Glutamatergic neuron (in vitro differentiated cells): ENCODE data around the gene DNAH9. TPM values are rescaled to one million over a fixed set of nuclear protein-coding genes. Genes with fewer than 3 reads are reported as not detected.

Source experiments
- DNase-seq: peaks from one replicate; pipeline ENCODE4 v3.0.0; 2022
- H3K27ac Mint-ChIP-seq: one replicate; pipeline ENCODE4 v1.8.0; 2020; ENCODE audit warnings: mild to moderate bottlenecking, mixed read lengths, inconsistent platforms; ENCODE audit not compliant: unreplicated experiment
- H3K27me3 Mint-ChIP-seq: one replicate; pipeline ENCODE4 v1.8.0; 2020; ENCODE audit warnings: mild to moderate bottlenecking, moderate library complexity, mixed read lengths, inconsistent platforms; ENCODE audit not compliant: unreplicated experiment
- H3K36me3 Mint-ChIP-seq: one replicate; pipeline ENCODE4 v1.8.0; 2020; ENCODE audit warnings: mild to moderate bottlenecking, mixed read lengths, inconsistent platforms; ENCODE audit not compliant: unreplicated experiment
- H3K4me1 Mint-ChIP-seq: one replicate; pipeline ENCODE4 v1.8.0; 2020; ENCODE audit warnings: mild to moderate bottlenecking, low read depth, mixed read lengths, inconsistent platforms; ENCODE audit not compliant: unreplicated experiment
- H3K4me3 Mint-ChIP-seq: one replicate; pipeline ENCODE4 v1.8.0; 2020; ENCODE audit warnings: mild to moderate bottlenecking, mixed read lengths, inconsistent platforms; ENCODE audit not compliant: unreplicated experiment
- H3K9me3 Mint-ChIP-seq: one replicate; pipeline ENCODE4 v1.8.0; 2020; ENCODE audit warnings: mild to moderate bottlenecking, moderate library complexity, mixed read lengths, inconsistent platforms; ENCODE audit not compliant: unreplicated experiment
- long read RNA-seq: library from polyadenylated mRNA; unstranded; transcript quantifications from one replicate; pipeline ENCODE4 v2.0.0, GENCODE V29; 2020; ENCODE audit not compliant: unreplicated experiment
- total RNA-seq: library from RNA; stranded (reverse); fragmentation: NEBNext Ultra II Directional; extraction: Animal tissue kit (Norgen Biotek cat#: 25700); gene quantifications from one replicate; pipeline ENCODE4 v1.2.1, GENCODE V29; 2021; ENCODE audit not compliant: unreplicated experiment
- TF ChIP-seq, protein P1 (sequence below): fragments of 200-600 bp; sonication (generic); IDR thresholded peaks from one replicate; pipeline ENCODE4 v1.5.0; 2021; ENCODE audit not compliant: partially characterized antibody, unreplicated experiment

DNAH9 gene, protein sequence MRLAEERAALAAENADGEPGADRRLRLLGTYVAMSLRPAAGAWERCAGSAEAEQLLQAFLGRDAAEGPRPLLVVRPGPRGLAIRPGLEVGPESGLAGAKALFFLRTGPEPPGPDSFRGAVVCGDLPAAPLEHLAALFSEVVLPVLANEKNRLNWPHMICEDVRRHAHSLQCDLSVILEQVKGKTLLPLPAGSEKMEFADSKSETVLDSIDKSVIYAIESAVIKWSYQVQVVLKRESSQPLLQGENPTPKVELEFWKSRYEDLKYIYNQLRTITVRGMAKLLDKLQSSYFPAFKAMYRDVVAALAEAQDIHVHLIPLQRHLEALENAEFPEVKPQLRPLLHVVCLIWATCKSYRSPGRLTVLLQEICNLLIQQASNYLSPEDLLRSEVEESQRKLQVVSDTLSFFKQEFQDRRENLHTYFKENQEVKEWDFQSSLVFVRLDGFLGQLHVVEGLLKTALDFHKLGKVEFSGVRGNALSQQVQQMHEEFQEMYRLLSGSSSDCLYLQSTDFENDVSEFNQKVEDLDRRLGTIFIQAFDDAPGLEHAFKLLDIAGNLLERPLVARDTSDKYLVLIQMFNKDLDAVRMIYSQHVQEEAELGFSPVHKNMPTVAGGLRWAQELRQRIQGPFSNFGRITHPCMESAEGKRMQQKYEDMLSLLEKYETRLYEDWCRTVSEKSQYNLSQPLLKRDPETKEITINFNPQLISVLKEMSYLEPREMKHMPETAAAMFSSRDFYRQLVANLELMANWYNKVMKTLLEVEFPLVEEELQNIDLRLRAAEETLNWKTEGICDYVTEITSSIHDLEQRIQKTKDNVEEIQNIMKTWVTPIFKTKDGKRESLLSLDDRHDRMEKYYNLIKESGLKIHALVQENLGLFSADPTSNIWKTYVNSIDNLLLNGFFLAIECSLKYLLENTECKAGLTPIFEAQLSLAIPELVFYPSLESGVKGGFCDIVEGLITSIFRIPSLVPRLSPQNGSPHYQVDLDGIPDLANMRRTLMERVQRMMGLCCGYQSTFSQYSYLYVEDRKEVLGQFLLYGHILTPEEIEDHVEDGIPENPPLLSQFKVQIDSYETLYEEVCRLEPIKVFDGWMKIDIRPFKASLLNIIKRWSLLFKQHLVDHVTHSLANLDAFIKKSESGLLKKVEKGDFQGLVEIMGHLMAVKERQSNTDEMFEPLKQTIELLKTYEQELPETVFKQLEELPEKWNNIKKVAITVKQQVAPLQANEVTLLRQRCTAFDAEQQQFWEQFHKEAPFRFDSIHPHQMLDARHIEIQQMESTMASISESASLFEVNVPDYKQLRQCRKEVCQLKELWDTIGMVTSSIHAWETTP (N-terminal part only)
- total RNA-seq: 0.86 TPM
- long read RNA-seq, partial matches to known transcripts: 0 of 1 reads
- long read RNA-seq, other reads (novel, unspliced or antisense): 1 of 1 reads

- no peaks in the 10 kb centered on the region for H3K36me3 Mint-ChIP-seq
- peak within 1 kb of the TSS; percentile 73 for H3K4me3 Mint-ChIP-seq
- no peaks in the 10 kb centered on the region for H3K27me3 Mint-ChIP-seq
- TF ChIP-seq, protein P1, sequence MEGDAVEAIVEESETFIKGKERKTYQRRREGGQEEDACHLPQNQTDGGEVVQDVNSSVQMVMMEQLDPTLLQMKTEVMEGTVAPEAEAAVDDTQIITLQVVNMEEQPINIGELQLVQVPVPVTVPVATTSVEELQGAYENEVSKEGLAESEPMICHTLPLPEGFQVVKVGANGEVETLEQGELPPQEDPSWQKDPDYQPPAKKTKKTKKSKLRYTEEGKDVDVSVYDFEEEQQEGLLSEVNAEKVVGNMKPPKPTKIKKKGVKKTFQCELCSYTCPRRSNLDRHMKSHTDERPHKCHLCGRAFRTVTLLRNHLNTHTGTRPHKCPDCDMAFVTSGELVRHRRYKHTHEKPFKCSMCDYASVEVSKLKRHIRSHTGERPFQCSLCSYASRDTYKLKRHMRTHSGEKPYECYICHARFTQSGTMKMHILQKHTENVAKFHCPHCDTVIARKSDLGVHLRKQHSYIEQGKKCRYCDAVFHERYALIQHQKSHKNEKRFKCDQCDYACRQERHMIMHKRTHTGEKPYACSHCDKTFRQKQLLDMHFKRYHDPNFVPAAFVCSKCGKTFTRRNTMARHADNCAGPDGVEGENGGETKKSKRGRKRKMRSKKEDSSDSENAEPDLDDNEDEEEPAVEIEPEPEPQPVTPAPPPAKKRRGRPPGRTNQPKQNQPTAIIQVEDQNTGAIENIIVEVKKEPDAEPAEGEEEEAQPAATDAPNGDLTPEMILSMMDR: no peak
- H3K27ac Mint-ChIP-seq: no peak within 1 kb of the TSS
- H3K9me3 Mint-ChIP-seq: no peaks in the 10 kb centered on the region
- peaks cover 2% of the 10 kb centered on the region for H3K4me1 Mint-ChIP-seq
- DNase-seq: peak; percentile 98
Measured at GRCh38 chr17:11598274-11599221, at the start of gene DNAH9. Gene DNAH9, plus strand, starts transcription at chr17:11598470. Its CDS starts 29 bp downstream, at chr17:11598499.

GRCh38 chr17:11550431-11550830 lies 47.8 kb upstream of the DNAH9 start:
- TF ChIP-seq, protein P1: no peak
- no peak for DNase-seq
- H3K4me3 Mint-ChIP-seq: no peak overlapping the region
- H3K27ac Mint-ChIP-seq: no peak overlapping the region
- no peaks in the 10 kb centered on the region for H3K9me3 Mint-ChIP-seq
- H3K4me1 Mint-ChIP-seq: no peaks in the 10 kb centered on the region
- H3K36me3 Mint-ChIP-seq: no peaks in the 10 kb centered on the region
- H3K27me3 Mint-ChIP-seq: no peaks in the 10 kb centered on the region

GRCh38 chr17:11551442-11551841 lies 46.8 kb upstream of the DNAH9 start:
- Mint-ChIP-seq H3K27me3 (peaks cover 3% of the 10 kb centered on the region), H3K4me1 (no peaks in the 10 kb centered on the region), H3K36me3 (peaks cover 1% of the 10 kb centered on the region), H3K9me3 (no peaks in the 10 kb centered on the region), H3K27ac (no peak overlapping the region), H3K4me3 (no peak overlapping the region)
- no peak for DNase-seq
- TF ChIP-seq, protein P1: no peak

- TF ChIP-seq, protein P1: no peak
- no peaks in the 10 kb centered on the region for H3K4me1 Mint-ChIP-seq
- H3K4me3 Mint-ChIP-seq: no peak overlapping the region
- peaks cover 5% of the 10 kb centered on the region for H3K27me3 Mint-ChIP-seq
- DNase-seq: no peak
- H3K36me3 Mint-ChIP-seq: peaks cover 9% of the 10 kb centered on the region
- no peak overlapping the region for H3K27ac Mint-ChIP-seq
- H3K9me3 Mint-ChIP-seq: peaks cover 4% of the 10 kb centered on the region
Measured at GRCh38 chr17:11553135-11553534, 45.1 kb upstream of the DNAH9 start.
